CD4-positive, alpha-beta memory T cell (primary cell): ENCODE results near the gene KMT2A. TPM values are rescaled to one million over a fixed set of nuclear protein-coding genes. Genes with fewer than 3 reads are reported as not detected.

ENCODE experiments used
- CTCF ChIA-PET: fragments of 350-600 bp; sonication (Branson Sonifier 250); formaldehyde crosslinking; loops from one replicate; lab custom pipeline; 2021; ENCODE audit warnings: inconsistent platforms; ENCODE audit not compliant: partially characterized antibody; lab: Charles Lee
- POLR2A ChIA-PET: fragments of 350-600 bp; sonication (Branson Sonifier 250); formaldehyde crosslinking; loops from one replicate; lab custom pipeline; 2021; ENCODE audit not compliant: partially characterized antibody; lab: Charles Lee
- DNase-seq, 5 donors: peaks; one replicate each; pipeline versions ENCODE4 v3.0.0 to v3.0.0-alpha.2; 2020 to 2022; ENCODE audit warnings: mixed read lengths in 1 of 5
- H3K27ac ChIP-seq: one replicate; pipeline ENCODE4 v1.7.0; 2013; ENCODE audit warnings: low read depth, low read length
- H3K27me3 ChIP-seq: 2 replicates; pipeline ENCODE4 v1.7.0; 2013; ENCODE audit warnings: mild to moderate bottlenecking, low read length, moderate library complexity; ENCODE audit not compliant: insufficient read depth
- H3K36me3 ChIP-seq: 2 replicates; pipeline ENCODE4 v1.7.0; 2013; ENCODE audit warnings: mild to moderate bottlenecking, low read length, moderate library complexity; ENCODE audit not compliant: insufficient read depth
- H3K4me1 ChIP-seq: 2 replicates; pipeline ENCODE4 v1.7.0; 2013; ENCODE audit warnings: mild to moderate bottlenecking, low read length, moderate library complexity; ENCODE audit not compliant: insufficient read depth
- H3K4me3 ChIP-seq, 2 donors: one replicate each; pipeline ENCODE4 v1.7.0; 2013; ENCODE audit warnings: low read length in 2 of 2, mild to moderate bottlenecking in 1 of 2
- H3K9me3 ChIP-seq, 2 donors: one replicate each; pipeline ENCODE4 v1.7.0; 2013; ENCODE audit warnings: low read length in 2 of 2, control low read depth in 1 of 2; ENCODE audit not compliant: control insufficient read depth in 1 of 2
- H3K27ac Mint-ChIP-seq, 7 donors: one replicate each; pipeline ENCODE4 v1.8.0; 2020 to 2021; ENCODE audit warnings: mixed read lengths in 7 of 7, mild to moderate bottlenecking in 6 of 7, inconsistent platforms in 3 of 7, moderate library complexity in 3 of 7
- H3K27me3 Mint-ChIP-seq, 2 donors: one replicate each; pipeline ENCODE4 v1.8.0; 2020 to 2021; ENCODE audit warnings: mixed read lengths in 2 of 2
- H3K36me3 Mint-ChIP-seq, 2 donors: one replicate each; pipeline ENCODE4 v1.8.0; 2020 to 2021; ENCODE audit warnings: mixed read lengths in 2 of 2, inconsistent platforms in 1 of 2, mild to moderate bottlenecking in 1 of 2
- H3K4me1 Mint-ChIP-seq, 4 donors: one replicate each; pipeline ENCODE4 v1.8.0; 2020 to 2021; ENCODE audit warnings: mixed read lengths in 4 of 4, mild to moderate bottlenecking in 1 of 4
- H3K4me3 Mint-ChIP-seq, 8 donors: one replicate each; pipeline ENCODE4 v1.8.0; 2020 to 2021; ENCODE audit warnings: mixed read lengths in 8 of 8, mild to moderate bottlenecking in 7 of 8, moderate library complexity in 6 of 8, inconsistent platforms in 3 of 8
- H3K9me3 Mint-ChIP-seq, 8 donors: one replicate each; pipeline ENCODE4 v1.8.0; 2020 to 2021; ENCODE audit warnings: mixed read lengths in 8 of 8, mild to moderate bottlenecking in 5 of 8, inconsistent platforms in 3 of 8, moderate library complexity in 1 of 8
- intact Hi-C: fragments of 100-400 bp; cut with micrococcal nuclease; formaldehyde crosslinking; loops from one replicate; pipeline ENCODE4 v1.15.1; 2023
- polyA plus RNA-seq, 2 donors: library from polyadenylated mRNA; unstranded; fragments of 300-500 nt; fragmentation: Illumina TruSeq; gene quantifications; one replicate each; pipeline ENCODE4 v1.2.3, GENCODE V29; 2021
- total RNA-seq, 2 experiments: library from RNA; stranded (reverse); gene quantifications; one replicate each; pipeline ENCODE4 v1.2.3, GENCODE V29; 2021

The KMT2A gene
- total and polyA plus RNA-seq, 4 experiments from 2014 or later, result 4.6 to 202 (median 118) TPM

- peaks cover 32% of the 10 kb centered on the region for H3K4me1 ChIP-seq
- Mint-ChIP-seq H3K4me3 (peak overlapping the region; percentile 87 to 95 (median 91)), H3K9me3 (peaks cover 0 to 2% (median 0%) of the 10 kb centered on the region in 8 donors), H3K27me3 (no peaks in the 10 kb centered on the region), H3K4me1 (peaks cover 19 to 47% (median 31%) of the 10 kb centered on the region in 4 donors), H3K27ac (peak overlapping the region; percentile 52 to 91 (median 84)), H3K36me3 (peaks cover 0 to 9% of the 10 kb centered on the region in 2 donors)
- no peaks in the 10 kb centered on the region for H3K9me3 ChIP-seq
- CTCF ChIA-PET, result no interaction called here
- H3K27me3 ChIP-seq, result no peaks in the 10 kb centered on the region
- peak overlapping the region in 1 of 2 donors; percentile 77 for H3K4me3 ChIP-seq
- intact Hi-C loops, result loop anchor here (5.0 kb wide), 1 partner anchor 37 kb away; the partner anchor contains the start of gene IFT46
- POLR2A ChIA-PET, result interaction anchor here (0.5 to 1.5 kb wide), 6 partner anchors 8 to 171 kb away, joined by 3 to 10 read pairs (median 3); partner anchors contain the start of genes ARCN1, KMT2A and UBE4A
- no peaks in the 10 kb centered on the region for H3K36me3 ChIP-seq
- peak in 2 of 5 donors; percentile 2 to 44 for DNase-seq
- peak overlapping the region; percentile 65 for H3K27ac ChIP-seq
These were observed 93.9 kb downstream of the KMT2A start for GRCh38 chr11:118530180-118530682.

GRCh38 chr11:118530683-118531596 is 94.6 kb downstream of the KMT2A start, which contains the start of gene TMEM25:
Gene TMEM25, plus strand, starts transcription at chr11:118531192. Its CDS starts 610 bp downstream, at chr11:118531802.
- Histone ChIP-seq H3K27me3 (no peaks in the 10 kb centered on the region), H3K4me3 (peak within 1 kb of the TSS; percentile 65 to 77), H3K36me3 (no peaks in the 10 kb centered on the region), H3K9me3 (no peaks in the 10 kb centered on the region), H3K4me1 (peaks cover 32% of the 10 kb centered on the region), H3K27ac (peak within 1 kb of the TSS; percentile 65)
- peak within 1 kb of the TSS; percentile 91 to 98 (median 93) for H3K4me3 Mint-ChIP-seq
- POLR2A ChIA-PET, result interaction anchor here (0.5 to 1.5 kb wide), 6 partner anchors 8 to 171 kb away, joined by 3 to 10 read pairs (median 3); partner anchors contain the start of genes ARCN1, KMT2A and UBE4A
- intact Hi-C loops, result loop anchor here (5.0 kb wide), 1 partner anchor 36 kb away; the partner anchor contains the start of gene IFT46
- peaks cover 0 to 2% (median 0%) of the 10 kb centered on the region in 8 donors for H3K9me3 Mint-ChIP-seq
- peaks cover 0 to 8% of the 10 kb centered on the region in 2 donors for H3K36me3 Mint-ChIP-seq
- DNase-seq, result peak; percentile 68 to 78 (median 72)
- CTCF ChIA-PET, result no interaction called here
- peaks cover 19 to 47% (median 31%) of the 10 kb centered on the region in 4 donors for H3K4me1 Mint-ChIP-seq
- H3K27me3 Mint-ChIP-seq, result no peaks in the 10 kb centered on the region
- peak within 1 kb of the TSS; percentile 84 to 97 (median 92) for H3K27ac Mint-ChIP-seq

GRCh38 chr11:118531597-118532084 is 95.3 kb downstream of the KMT2A start:
- Mint-ChIP-seq H3K9me3 (peaks cover 0 to 2% (median 0%) of the 10 kb centered on the region in 8 donors), H3K4me1 (peaks cover 19 to 44% (median 31%) of the 10 kb centered on the region in 4 donors), H3K4me3 (peak overlapping the region; percentile 91 to 98 (median 93)), H3K27ac (peak overlapping the region; percentile 84 to 97 (median 92)), H3K27me3 (no peaks in the 10 kb centered on the region), H3K36me3 (peaks cover 0 to 9% of the 10 kb centered on the region in 2 donors)
- H3K4me3 ChIP-seq, result peak overlapping the region; percentile 65 to 77
- no peaks in the 10 kb centered on the region for H3K36me3 ChIP-seq
- intact Hi-C loops, result loop anchor here (5.0 kb wide), 1 partner anchor 36 kb away; the partner anchor contains the start of gene IFT46
- peaks cover 32% of the 10 kb centered on the region for H3K4me1 ChIP-seq
- ChIA-PET CTCF (no interaction called here), POLR2A (no interaction called here)
- H3K9me3 ChIP-seq, result no peaks in the 10 kb centered on the region
- no peak for DNase-seq
- peak overlapping the region; percentile 65 for H3K27ac ChIP-seq
- H3K27me3 ChIP-seq, result no peaks in the 10 kb centered on the region

GRCh38 chr11:118532091-118532490 is 95.8 kb downstream of the KMT2A start:
- Histone ChIP-seq H3K36me3 (no peaks in the 10 kb centered on the region), H3K9me3 (no peaks in the 10 kb centered on the region), H3K4me3 (no peak overlapping the region), H3K27ac (peak overlapping the region; percentile 65), H3K27me3 (no peaks in the 10 kb centered on the region), H3K4me1 (peaks cover 28% of the 10 kb centered on the region)
- Mint-ChIP-seq H3K4me3 (peak overlapping the region; percentile 41 to 98 (median 92)), H3K27ac (peak overlapping the region in 5 of 7 donors; percentile 37 to 95 (median 84)), H3K9me3 (no peaks in the 10 kb centered on the region), H3K27me3 (no peaks in the 10 kb centered on the region), H3K36me3 (peaks cover 0 to 11% of the 10 kb centered on the region in 2 donors), H3K4me1 (peaks cover 17 to 40% (median 31%) of the 10 kb centered on the region in 4 donors)
- no peak for DNase-seq
- intact Hi-C loops, result loop anchor here (5.0 kb wide), 1 partner anchor 35 kb away; the partner anchor contains the start of gene IFT46
- ChIA-PET CTCF (no interaction called here), POLR2A (no interaction called here)

GRCh38 chr11:118532852-118533768 is 96.8 kb downstream of the KMT2A start:
- POLR2A ChIA-PET, result no interaction called here
- H3K4me1 Mint-ChIP-seq, result peaks cover 15 to 32% (median 25%) of the 10 kb centered on the region in 4 donors
- Histone ChIP-seq H3K27ac (no peak overlapping the region), H3K9me3 (no peaks in the 10 kb centered on the region), H3K27me3 (no peaks in the 10 kb centered on the region), H3K4me3 (no peak overlapping the region), H3K36me3 (no peaks in the 10 kb centered on the region), H3K4me1 (peaks cover 23% of the 10 kb centered on the region)
- peak overlapping the region in 1 of 7 donors; percentile 84 for H3K27ac Mint-ChIP-seq
- H3K36me3 Mint-ChIP-seq, result peaks cover 0 to 11% of the 10 kb centered on the region in 2 donors
- intact Hi-C loops, result loop anchor here (5.0 kb wide), 1 partner anchor 34 kb away; the partner anchor contains the start of gene IFT46
- DNase-seq, result no peak
- H3K9me3 Mint-ChIP-seq, result no peaks in the 10 kb centered on the region
- no peaks in the 10 kb centered on the region for H3K27me3 Mint-ChIP-seq
- CTCF ChIA-PET, result no interaction called here
- peak overlapping the region in 2 of 8 donors; percentile 51 to 92 for H3K4me3 Mint-ChIP-seq
